GM23338 (cell line): ENCODE results near the gene MR1. TPM values are rescaled to one million over a fixed set of nuclear protein-coding genes. Genes with fewer than 3 reads are reported as not detected.

ENCODE experiments used
- ATAC-seq: fragments of 200-7000 bp; cut with Tn5 transposase; 3 replicates; pipeline ENCODE4 v1.9.1; 2020
- DNase-seq: peaks from one replicate; pipeline ENCODE4 v3.0.0-alpha.2; 2015; ENCODE audit warnings: low spot score
- H2AFZ ChIP-seq: fragments of 200-600 bp; sonication (generic); 2 replicates; pipeline ENCODE4 v1.8.0; 2016; ENCODE audit warnings: antibody characterized with exemption, mild to moderate bottlenecking, moderate library complexity
- H3F3A ChIP-seq: fragments of 200-600 bp; sonication (generic); replicated peaks from 2 replicates; pipeline ENCODE4 v1.8.0; 2017; ENCODE audit warnings: antibody characterized with exemption, mixed run types, low read depth
- H3K27ac ChIP-seq: fragments of 200-600 bp; sonication (generic); 2 replicates; pipeline ENCODE4 v1.6.1; 2016; ENCODE audit warnings: low read depth
- H3K27me3 ChIP-seq: fragments of 200-600 bp; sonication (generic); 2 replicates; pipeline ENCODE4 v1.8.0; 2016; ENCODE audit warnings: mild to moderate bottlenecking, mixed run types, moderate library complexity; ENCODE audit not compliant: insufficient read depth
- H3K36me3 ChIP-seq: fragments of 200-600 bp; sonication (generic); 2 replicates; pipeline ENCODE4 v1.8.0; 2016; ENCODE audit warnings: mild to moderate bottlenecking; ENCODE audit not compliant: insufficient read depth
- H3K4me1 ChIP-seq: fragments of 200-600 bp; sonication (generic); 2 replicates; pipeline ENCODE4 v1.8.0; 2016; ENCODE audit warnings: mild to moderate bottlenecking, moderate library complexity; ENCODE audit not compliant: insufficient read depth
- H3K4me2 ChIP-seq: fragments of 200-600 bp; sonication (generic); 2 replicates; pipeline ENCODE4 v1.7.1; 2017; ENCODE audit warnings: mixed run types
- H3K4me3 ChIP-seq: fragments of 200-600 bp; sonication (generic); 2 replicates; pipeline ENCODE4 v1.6.1; 2016; ENCODE audit warnings: mixed run types
- H3K79me2 ChIP-seq: fragments of 200-600 bp; sonication (generic); replicated peaks from 2 replicates; pipeline ENCODE4 v1.8.0; 2017; ENCODE audit warnings: mild to moderate bottlenecking; ENCODE audit not compliant: insufficient read depth
- H3K9me2 ChIP-seq: fragments of 200-600 bp; sonication (generic); 2 replicates; pipeline ENCODE4 v1.8.0; 2017; ENCODE audit not compliant: insufficient read depth
- H4K20me1 ChIP-seq: fragments of 200-600 bp; sonication (generic); replicated peaks from 2 replicates; pipeline ENCODE4 v1.8.0; 2017; ENCODE audit warnings: mild to moderate bottlenecking; ENCODE audit not compliant: insufficient read depth
- H3K27ac Mint-ChIP-seq: 2 replicates; pipeline ENCODE4 v1.8.0; 2020; ENCODE audit warnings: inconsistent platforms, mild to moderate bottlenecking, moderate library complexity, mixed read lengths
- H3K27me3 Mint-ChIP-seq: 3 replicates; pipeline ENCODE4 v1.8.0; 2022; ENCODE audit warnings: low read depth, mild to moderate bottlenecking, moderate library complexity, mixed read lengths, inconsistent platforms; ENCODE audit not compliant: insufficient read depth, poor library complexity
- H3K36me3 Mint-ChIP-seq: 3 replicates; pipeline ENCODE4 v1.8.0; 2021; ENCODE audit warnings: low read depth, mild to moderate bottlenecking, inconsistent platforms, moderate library complexity, mixed read lengths
- H3K4me1 Mint-ChIP-seq: 3 replicates; pipeline ENCODE4 v1.8.0; 2020; ENCODE audit warnings: mild to moderate bottlenecking, inconsistent platforms, mixed read lengths
- H3K4me3 Mint-ChIP-seq: 3 replicates; pipeline ENCODE4 v1.8.0; 2021; ENCODE audit warnings: moderate library complexity, mild to moderate bottlenecking, inconsistent platforms, mixed read lengths
- H3K9me3 Mint-ChIP-seq: 3 replicates; pipeline ENCODE4 v1.8.0; 2020; ENCODE audit warnings: moderate library complexity, mild to moderate bottlenecking, inconsistent platforms, mixed read lengths
- CREB1 ChIP-seq: fragments of 250-450 bp; sonication (Bioruptor Pico); IDR thresholded peaks from 2 replicates; pipeline ENCODE4 v1.5.0; 2020; ENCODE audit warnings: low read depth, mild to moderate bottlenecking, moderate library complexity
- EZH2 ChIP-seq: fragments of 200-600 bp; sonication (generic); IDR thresholded peaks from one replicate; pipeline ENCODE4 v1.8.0; 2017; ENCODE audit warnings: antibody characterized with exemption, mild to moderate bottlenecking, low read depth; ENCODE audit not compliant: unreplicated experiment
- EZH2phosphoT487 ChIP-seq: fragments of 200-600 bp; sonication (generic); IDR thresholded peaks from one replicate; pipeline ENCODE4 v1.8.1; 2018; ENCODE audit warnings: antibody characterized with exemption; ENCODE audit not compliant: unreplicated experiment
- JUNB ChIP-seq: IDR thresholded peaks from one replicate; pipeline ENCODE4 v1.6.1; 2016; ENCODE audit warnings: antibody characterized with exemption; ENCODE audit not compliant: unreplicated experiment
- NANOG ChIP-seq: IDR thresholded peaks from 2 replicates; pipeline ENCODE4 v1.6.1; 2016; ENCODE audit warnings: antibody characterized with exemption, borderline replicate concordance
- POLR2AphosphoS5 ChIP-seq: IDR thresholded peaks from 2 replicates; pipeline ENCODE4 v1.6.1; 2016; ENCODE audit warnings: antibody characterized with exemption, low read depth
- STAT1 ChIP-seq: IDR thresholded peaks from one replicate; pipeline ENCODE4 v1.6.1; 2016; ENCODE audit warnings: antibody characterized with exemption; ENCODE audit not compliant: unreplicated experiment
- ZNF114 ChIP-seq: fragments of 250-450 bp; sonication (Bioruptor Pico); IDR thresholded peaks from 2 replicates; pipeline ENCODE4 v1.5.0; 2020; ENCODE audit warnings: mild to moderate bottlenecking, moderate library complexity
- ZNF331 ChIP-seq: fragments of 250-450 bp; sonication (Bioruptor Pico); IDR thresholded peaks from 2 replicates; pipeline ENCODE4 v1.5.0; 2020; ENCODE audit warnings: low read depth, mild to moderate bottlenecking, moderate library complexity
- polyA plus RNA-seq: library from polyadenylated mRNA; unstranded; fragments of >200 nt; fragmentation: Nextera tagmentation; extraction: Ambion mirVana; gene quantifications from 2 replicates; pipeline ENCODE4 v1.2.1, GENCODE V29; 2016
- total RNA-seq: library from RNA; depleted of rRNA; stranded (reverse); fragments of >200 nt; shearing (Covaris generic); gene quantifications from 2 replicates; pipeline ENCODE4 v1.2.3, GENCODE V29; 2014
- TF ChIP-seq, protein P1 (sequence below), 2 experiments: fragments of 200-600 bp in 1 of 2; sonication (generic) in 1 of 2; conservative IDR thresholded peaks; 2 replicates each; pipeline versions ENCODE4 v1.5.1 to v1.6.1; 2016 to 2017; ENCODE audit warnings: antibody characterized with exemption in 2 of 2, low read depth in 2 of 2, mild to moderate bottlenecking in 2 of 2, moderate library complexity in 1 of 2
- TF ChIP-seq, protein P2 (sequence below): IDR thresholded peaks from 2 replicates; pipeline ENCODE4 v1.6.1; 2016; ENCODE audit warnings: antibody characterized with exemption
- TF ChIP-seq, protein P3 (sequence below): IDR thresholded peaks from one replicate; pipeline ENCODE4 v1.6.1; 2018; ENCODE audit warnings: antibody characterized with exemption; ENCODE audit not compliant: unreplicated experiment
- TF ChIP-seq, protein P4 (sequence below): fragments of 250-450 bp; sonication (Bioruptor Pico); IDR thresholded peaks from 2 replicates; pipeline ENCODE4 v1.5.0; 2020; ENCODE audit warnings: mild to moderate bottlenecking, moderate library complexity

MR1 gene
- total and polyA plus RNA-seq, 2 experiments from 2014 or later: 0.18 TPM; not detected in 1

- no peak for TF ChIP-seq ZNF114
- TF ChIP-seq NANOG: no peak
- no peak for TF ChIP-seq CREB1
- TF ChIP-seq, protein P1, sequence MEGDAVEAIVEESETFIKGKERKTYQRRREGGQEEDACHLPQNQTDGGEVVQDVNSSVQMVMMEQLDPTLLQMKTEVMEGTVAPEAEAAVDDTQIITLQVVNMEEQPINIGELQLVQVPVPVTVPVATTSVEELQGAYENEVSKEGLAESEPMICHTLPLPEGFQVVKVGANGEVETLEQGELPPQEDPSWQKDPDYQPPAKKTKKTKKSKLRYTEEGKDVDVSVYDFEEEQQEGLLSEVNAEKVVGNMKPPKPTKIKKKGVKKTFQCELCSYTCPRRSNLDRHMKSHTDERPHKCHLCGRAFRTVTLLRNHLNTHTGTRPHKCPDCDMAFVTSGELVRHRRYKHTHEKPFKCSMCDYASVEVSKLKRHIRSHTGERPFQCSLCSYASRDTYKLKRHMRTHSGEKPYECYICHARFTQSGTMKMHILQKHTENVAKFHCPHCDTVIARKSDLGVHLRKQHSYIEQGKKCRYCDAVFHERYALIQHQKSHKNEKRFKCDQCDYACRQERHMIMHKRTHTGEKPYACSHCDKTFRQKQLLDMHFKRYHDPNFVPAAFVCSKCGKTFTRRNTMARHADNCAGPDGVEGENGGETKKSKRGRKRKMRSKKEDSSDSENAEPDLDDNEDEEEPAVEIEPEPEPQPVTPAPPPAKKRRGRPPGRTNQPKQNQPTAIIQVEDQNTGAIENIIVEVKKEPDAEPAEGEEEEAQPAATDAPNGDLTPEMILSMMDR (conservative IDR thresholded peaks at IDR 0.05; ENCODE audit: low read depth in 2 of 2): no peak
- TF ChIP-seq EZH2phosphoT487: no peak
- TF ChIP-seq, protein P2, sequence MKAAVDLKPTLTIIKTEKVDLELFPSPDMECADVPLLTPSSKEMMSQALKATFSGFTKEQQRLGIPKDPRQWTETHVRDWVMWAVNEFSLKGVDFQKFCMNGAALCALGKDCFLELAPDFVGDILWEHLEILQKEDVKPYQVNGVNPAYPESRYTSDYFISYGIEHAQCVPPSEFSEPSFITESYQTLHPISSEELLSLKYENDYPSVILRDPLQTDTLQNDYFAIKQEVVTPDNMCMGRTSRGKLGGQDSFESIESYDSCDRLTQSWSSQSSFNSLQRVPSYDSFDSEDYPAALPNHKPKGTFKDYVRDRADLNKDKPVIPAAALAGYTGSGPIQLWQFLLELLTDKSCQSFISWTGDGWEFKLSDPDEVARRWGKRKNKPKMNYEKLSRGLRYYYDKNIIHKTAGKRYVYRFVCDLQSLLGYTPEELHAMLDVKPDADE: no peak
- TF ChIP-seq, protein P3, sequence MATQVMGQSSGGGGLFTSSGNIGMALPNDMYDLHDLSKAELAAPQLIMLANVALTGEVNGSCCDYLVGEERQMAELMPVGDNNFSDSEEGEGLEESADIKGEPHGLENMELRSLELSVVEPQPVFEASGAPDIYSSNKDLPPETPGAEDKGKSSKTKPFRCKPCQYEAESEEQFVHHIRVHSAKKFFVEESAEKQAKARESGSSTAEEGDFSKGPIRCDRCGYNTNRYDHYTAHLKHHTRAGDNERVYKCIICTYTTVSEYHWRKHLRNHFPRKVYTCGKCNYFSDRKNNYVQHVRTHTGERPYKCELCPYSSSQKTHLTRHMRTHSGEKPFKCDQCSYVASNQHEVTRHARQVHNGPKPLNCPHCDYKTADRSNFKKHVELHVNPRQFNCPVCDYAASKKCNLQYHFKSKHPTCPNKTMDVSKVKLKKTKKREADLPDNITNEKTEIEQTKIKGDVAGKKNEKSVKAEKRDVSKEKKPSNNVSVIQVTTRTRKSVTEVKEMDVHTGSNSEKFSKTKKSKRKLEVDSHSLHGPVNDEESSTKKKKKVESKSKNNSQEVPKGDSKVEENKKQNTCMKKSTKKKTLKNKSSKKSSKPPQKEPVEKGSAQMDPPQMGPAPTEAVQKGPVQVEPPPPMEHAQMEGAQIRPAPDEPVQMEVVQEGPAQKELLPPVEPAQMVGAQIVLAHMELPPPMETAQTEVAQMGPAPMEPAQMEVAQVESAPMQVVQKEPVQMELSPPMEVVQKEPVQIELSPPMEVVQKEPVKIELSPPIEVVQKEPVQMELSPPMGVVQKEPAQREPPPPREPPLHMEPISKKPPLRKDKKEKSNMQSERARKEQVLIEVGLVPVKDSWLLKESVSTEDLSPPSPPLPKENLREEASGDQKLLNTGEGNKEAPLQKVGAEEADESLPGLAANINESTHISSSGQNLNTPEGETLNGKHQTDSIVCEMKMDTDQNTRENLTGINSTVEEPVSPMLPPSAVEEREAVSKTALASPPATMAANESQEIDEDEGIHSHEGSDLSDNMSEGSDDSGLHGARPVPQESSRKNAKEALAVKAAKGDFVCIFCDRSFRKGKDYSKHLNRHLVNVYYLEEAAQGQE: no peak
- TF ChIP-seq STAT1: no peak
- no peak for TF ChIP-seq ZNF331 (CRISPR knock-in tag)
- TF ChIP-seq, protein P4, sequence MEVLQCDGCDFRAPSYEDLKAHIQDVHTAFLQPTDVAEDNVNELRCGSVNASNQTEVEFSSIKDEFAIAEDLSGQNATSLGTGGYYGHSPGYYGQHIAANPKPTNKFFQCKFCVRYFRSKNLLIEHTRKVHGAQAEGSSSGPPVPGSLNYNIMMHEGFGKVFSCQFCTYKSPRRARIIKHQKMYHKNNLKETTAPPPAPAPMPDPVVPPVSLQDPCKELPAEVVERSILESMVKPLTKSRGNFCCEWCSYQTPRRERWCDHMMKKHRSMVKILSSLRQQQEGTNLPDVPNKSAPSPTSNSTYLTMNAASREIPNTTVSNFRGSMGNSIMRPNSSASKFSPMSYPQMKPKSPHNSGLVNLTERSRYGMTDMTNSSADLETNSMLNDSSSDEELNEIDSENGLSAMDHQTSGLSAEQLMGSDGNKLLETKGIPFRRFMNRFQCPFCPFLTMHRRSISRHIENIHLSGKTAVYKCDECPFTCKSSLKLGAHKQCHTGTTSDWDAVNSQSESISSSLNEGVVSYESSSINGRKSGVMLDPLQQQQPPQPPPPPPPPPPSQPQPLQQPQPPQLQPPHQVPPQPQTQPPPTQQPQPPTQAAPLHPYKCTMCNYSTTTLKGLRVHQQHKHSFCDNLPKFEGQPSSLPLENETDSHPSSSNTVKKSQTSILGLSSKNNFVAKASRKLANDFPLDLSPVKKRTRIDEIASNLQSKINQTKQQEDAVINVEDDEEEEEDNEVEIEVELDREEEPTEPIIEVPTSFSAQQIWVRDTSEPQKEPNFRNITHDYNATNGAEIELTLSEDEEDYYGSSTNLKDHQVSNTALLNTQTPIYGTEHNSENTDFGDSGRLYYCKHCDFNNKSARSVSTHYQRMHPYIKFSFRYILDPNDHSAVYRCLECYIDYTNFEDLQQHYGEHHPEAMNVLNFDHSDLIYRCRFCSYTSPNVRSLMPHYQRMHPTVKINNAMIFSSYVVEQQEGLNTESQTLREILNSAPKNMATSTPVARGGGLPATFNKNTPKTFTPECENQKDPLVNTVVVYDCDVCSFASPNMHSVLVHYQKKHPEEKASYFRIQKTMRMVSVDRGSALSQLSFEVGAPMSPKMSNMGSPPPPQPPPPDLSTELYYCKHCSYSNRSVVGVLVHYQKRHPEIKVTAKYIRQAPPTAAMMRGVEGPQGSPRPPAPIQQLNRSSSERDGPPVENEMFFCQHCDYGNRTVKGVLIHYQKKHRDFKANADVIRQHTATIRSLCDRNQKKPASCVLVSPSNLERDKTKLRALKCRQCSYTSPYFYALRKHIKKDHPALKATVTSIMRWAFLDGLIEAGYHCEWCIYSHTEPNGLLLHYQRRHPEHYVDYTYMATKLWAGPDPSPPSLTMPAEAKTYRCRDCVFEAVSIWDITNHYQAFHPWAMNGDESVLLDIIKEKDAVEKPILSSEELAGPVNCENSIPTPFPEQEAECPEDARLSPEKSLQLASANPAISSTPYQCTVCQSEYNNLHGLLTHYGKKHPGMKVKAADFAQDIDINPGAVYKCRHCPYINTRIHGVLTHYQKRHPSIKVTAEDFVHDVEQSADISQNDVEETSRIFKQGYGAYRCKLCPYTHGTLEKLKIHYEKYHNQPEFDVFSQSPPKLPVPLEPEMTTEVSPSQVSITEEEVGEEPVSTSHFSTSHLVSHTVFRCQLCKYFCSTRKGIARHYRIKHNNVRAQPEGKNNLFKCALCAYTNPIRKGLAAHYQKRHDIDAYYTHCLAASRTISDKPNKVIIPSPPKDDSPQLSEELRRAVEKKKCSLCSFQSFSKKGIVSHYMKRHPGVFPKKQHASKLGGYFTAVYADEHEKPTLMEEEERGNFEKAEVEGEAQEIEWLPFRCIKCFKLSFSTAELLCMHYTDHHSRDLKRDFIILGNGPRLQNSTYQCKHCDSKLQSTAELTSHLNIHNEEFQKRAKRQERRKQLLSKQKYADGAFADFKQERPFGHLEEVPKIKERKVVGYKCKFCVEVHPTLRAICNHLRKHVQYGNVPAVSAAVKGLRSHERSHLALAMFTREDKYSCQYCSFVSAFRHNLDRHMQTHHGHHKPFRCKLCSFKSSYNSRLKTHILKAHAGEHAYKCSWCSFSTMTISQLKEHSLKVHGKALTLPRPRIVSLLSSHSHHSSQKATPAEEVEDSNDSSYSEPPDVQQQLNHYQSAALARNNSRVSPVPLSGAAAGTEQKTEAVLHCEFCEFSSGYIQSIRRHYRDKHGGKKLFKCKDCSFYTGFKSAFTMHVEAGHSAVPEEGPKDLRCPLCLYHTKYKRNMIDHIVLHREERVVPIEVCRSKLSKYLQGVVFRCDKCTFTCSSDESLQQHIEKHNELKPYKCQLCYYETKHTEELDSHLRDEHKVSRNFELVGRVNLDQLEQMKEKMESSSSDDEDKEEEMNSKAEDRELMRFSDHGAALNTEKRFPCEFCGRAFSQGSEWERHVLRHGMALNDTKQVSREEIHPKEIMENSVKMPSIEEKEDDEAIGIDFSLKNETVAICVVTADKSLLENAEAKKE (CRISPR knock-in tag): no peak
- TF ChIP-seq POLR2AphosphoS5: no peak
- TF ChIP-seq EZH2: no peak
- no peak for TF ChIP-seq JUNB
- H3K4me3 Mint-ChIP-seq: no peak overlapping the region
- Histone ChIP-seq H3K36me3 (no peaks in the 10 kb centered on the region), H3K27ac (no peak overlapping the region), H3K4me2 (no peak overlapping the region), H3K27me3 (no peaks in the 10 kb centered on the region), H3F3A (no peaks in the 10 kb centered on the region), H2AFZ (no peak overlapping the region), H3K9me2 (0 out of 2 replicates have a peak, but pooled peaks cover 2% of the 10 kb centered on the region), H4K20me1 (no peaks in the 10 kb centered on the region), H3K4me1 (no peaks in the 10 kb centered on the region), H3K79me2 (no peaks in the 10 kb centered on the region), H3K4me3 (no peak overlapping the region)
- H3K36me3 Mint-ChIP-seq: no peaks in the 10 kb centered on the region; the same call in 2 of the 3 replicates
- H3K27ac Mint-ChIP-seq: no peak overlapping the region
- DNase-seq: no peak
- no peaks in the 10 kb centered on the region for H3K9me3 Mint-ChIP-seq
- no peaks in the 10 kb centered on the region; the same call in 2 of the 3 replicates for H3K4me1 Mint-ChIP-seq
- ATAC-seq: no peak
- H3K27me3 Mint-ChIP-seq: no peaks in the 10 kb centered on the region
Observed at GRCh38 chr1:181028196-181028595, 5.6 kb upstream of the MR1 start.
